BLaER1 (cell line): ENCODE measurements around the gene RUSF1.

Source experiments
- H3K27ac ChIP-seq: shearing (Covaris generic); formaldehyde crosslinking; 2 replicates; pipeline ENCODE4 v1.8.1; 2022
- H3K27me3 ChIP-seq: shearing (Covaris generic); formaldehyde crosslinking; 2 replicates; pipeline ENCODE4 v1.8.1; 2022
- H3K36me3 ChIP-seq: shearing (Covaris generic); formaldehyde crosslinking; 2 replicates; pipeline ENCODE4 v1.8.1; 2022
- H3K4me1 ChIP-seq: shearing (Covaris generic); formaldehyde crosslinking; 2 replicates; pipeline ENCODE4 v1.8.1; 2022
- H3K4me2 ChIP-seq: shearing (Covaris generic); formaldehyde crosslinking; 2 replicates; pipeline ENCODE4 v1.8.1; 2022
- H3K4me3 ChIP-seq: shearing (Covaris generic); formaldehyde crosslinking; 2 replicates; pipeline ENCODE4 v1.8.1; 2022
- H3K9ac ChIP-seq: shearing (Covaris generic); formaldehyde crosslinking; 2 replicates; pipeline ENCODE4 v1.8.1; 2022
- H3K9me3 ChIP-seq: shearing (Covaris generic); formaldehyde crosslinking; 2 replicates; pipeline ENCODE4 v1.8.1; 2022
- H4K20me1 ChIP-seq: shearing (Covaris generic); formaldehyde crosslinking; 2 replicates; pipeline ENCODE4 v1.8.1; 2022
- Cebpa-rat ChIP-seq: shearing (Covaris generic); IDR thresholded peaks from 2 replicates; pipeline ENCODE4 v1.8.1; 2022

Gene RUSF1

DNA sequence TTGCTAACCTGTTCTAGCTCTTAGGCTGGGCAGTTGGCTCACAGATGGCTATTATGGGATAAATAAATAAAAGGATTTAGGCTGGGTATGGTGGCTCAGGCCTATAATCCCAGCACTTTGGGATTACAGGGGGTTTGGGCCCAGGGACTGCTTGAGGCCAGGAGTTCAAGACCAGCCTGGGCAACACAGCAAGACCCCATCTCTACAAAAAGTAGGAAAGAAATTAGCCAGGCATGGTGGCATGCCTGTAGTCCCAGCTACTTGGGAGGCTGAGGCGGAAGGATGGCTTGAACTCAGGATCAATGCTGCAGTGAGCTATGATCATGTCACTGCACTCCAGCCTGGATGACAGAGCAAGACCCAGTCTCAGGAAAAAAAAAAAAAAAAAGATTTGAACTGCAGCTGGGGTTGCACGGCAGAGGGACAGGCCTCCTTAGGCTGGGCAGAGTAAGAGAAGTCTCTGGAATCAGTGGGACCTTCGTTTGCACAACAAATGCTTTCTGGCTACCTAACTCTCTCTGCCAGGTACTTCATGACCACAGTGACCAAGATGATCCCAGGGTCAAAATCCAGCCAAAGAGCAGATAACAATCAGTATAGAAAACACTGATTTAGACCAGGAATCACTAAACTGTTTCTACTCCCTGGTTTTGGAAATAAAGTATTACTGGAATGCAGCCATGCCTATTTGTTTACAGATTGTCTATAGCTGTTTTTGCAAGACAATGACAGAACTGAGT, 6.8 kb downstream of the RUSF1 start:
- no peaks in the 10 kb centered on the region for H4K20me1 ChIP-seq
- H3K27me3 ChIP-seq: no peaks in the 10 kb centered on the region
- H3K36me3 ChIP-seq: peaks cover 63% of the 10 kb centered on the region
- no peak overlapping the region for H3K9ac ChIP-seq
- H3K4me1 ChIP-seq: peaks cover 45% of the 10 kb centered on the region
- no peak for TF ChIP-seq Cebpa-rat
- H3K4me3 ChIP-seq: no peak overlapping the region
- H3K27ac ChIP-seq: no peak overlapping the region
- no peaks in the 10 kb centered on the region for H3K9me3 ChIP-seq
- no peak overlapping the region for H3K4me2 ChIP-seq

DNA sequence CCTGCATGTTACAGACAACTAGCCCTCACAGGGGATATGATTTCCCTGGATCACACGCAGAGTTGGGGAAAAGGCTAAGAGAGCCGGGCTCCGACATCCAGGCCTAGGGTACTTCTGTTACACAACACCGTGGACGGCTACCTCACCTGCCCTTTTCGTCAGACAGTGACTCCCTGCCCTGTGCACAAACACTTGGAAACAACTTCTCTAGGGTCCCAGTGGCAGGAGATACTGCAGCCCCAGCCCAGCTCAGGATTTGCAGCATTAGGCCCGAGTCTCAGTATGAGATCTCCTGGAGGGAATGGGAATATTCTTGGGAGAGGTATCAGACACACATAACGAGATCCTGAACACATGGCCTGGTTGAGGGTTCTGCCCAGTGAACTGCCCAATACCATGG, 8.3 kb downstream of the RUSF1 start:
- Histone ChIP-seq H3K9me3 (no peaks in the 10 kb centered on the region), H3K36me3 (peaks cover 76% of the 10 kb centered on the region), H3K9ac (no peak overlapping the region), H3K27ac (no peak overlapping the region), H3K4me2 (no peak overlapping the region), H4K20me1 (no peaks in the 10 kb centered on the region), H3K4me3 (no peak overlapping the region), H3K27me3 (no peaks in the 10 kb centered on the region), H3K4me1 (peaks cover 36% of the 10 kb centered on the region)
- TF ChIP-seq Cebpa-rat: no peak

DNA sequence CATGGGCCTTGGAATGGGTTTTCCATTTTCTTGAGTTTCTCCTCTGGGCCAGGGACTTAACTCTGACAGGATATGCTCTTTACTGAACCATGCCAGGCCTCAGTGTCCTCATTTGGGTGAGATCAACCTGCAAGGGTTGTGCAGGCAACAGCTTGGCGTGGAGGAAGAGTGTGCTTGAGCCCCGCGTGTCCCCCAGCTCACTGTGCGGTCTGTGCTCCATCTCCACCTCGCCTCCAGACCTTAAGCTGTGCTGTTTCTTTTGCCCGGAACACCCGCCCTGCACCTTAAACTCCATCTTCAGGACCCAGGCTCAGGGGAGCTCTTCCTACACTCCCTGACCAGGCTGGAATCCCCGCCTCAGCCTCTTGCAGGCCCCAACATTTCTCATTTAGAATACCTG, 9.7 kb downstream of the RUSF1 start:
- no peaks in the 10 kb centered on the region for H3K27me3 ChIP-seq
- no peak overlapping the region for H3K4me2 ChIP-seq
- no peaks in the 10 kb centered on the region for H3K9me3 ChIP-seq
- no peaks in the 10 kb centered on the region for H4K20me1 ChIP-seq
- no peak overlapping the region for H3K27ac ChIP-seq
- H3K4me3 ChIP-seq: no peak overlapping the region
- H3K36me3 ChIP-seq: peaks cover 90% of the 10 kb centered on the region
- peaks cover 22% of the 10 kb centered on the region for H3K4me1 ChIP-seq
- no peak for TF ChIP-seq Cebpa-rat
- no peak overlapping the region for H3K9ac ChIP-seq

DNA sequence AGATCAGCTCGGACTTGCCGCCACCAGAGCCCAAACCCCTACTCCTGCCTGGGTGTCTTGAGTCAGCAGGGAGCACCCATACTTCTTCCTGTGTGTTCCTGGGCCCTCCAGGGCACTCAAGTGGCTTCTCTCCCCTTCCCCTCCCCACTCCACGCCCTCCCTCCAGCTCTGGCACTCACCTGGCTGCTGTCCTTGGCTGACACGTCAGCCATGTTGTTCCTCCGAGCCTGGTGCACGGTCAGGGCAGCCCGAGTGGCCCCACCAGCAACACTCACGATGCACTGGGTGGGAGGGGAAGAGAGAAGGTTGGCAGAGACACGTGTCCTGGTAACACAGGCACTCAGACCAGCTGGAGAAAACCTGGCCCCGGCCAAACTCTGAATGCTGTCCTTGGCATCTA, 11.5 kb downstream of the RUSF1 start:
- no peak overlapping the region for H3K4me2 ChIP-seq
- no peaks in the 10 kb centered on the region for H3K27me3 ChIP-seq
- H3K27ac ChIP-seq: no peak overlapping the region
- no peaks in the 10 kb centered on the region for H4K20me1 ChIP-seq
- no peak overlapping the region for H3K9ac ChIP-seq
- H3K4me3 ChIP-seq: no peak overlapping the region
- H3K9me3 ChIP-seq: no peaks in the 10 kb centered on the region
- H3K36me3 ChIP-seq: peaks cover 99% of the 10 kb centered on the region
- 0 out of 2 replicates have a peak, but pooled peaks cover 6% of the 10 kb centered on the region for H3K4me1 ChIP-seq
- no peak for TF ChIP-seq Cebpa-rat

DNA sequence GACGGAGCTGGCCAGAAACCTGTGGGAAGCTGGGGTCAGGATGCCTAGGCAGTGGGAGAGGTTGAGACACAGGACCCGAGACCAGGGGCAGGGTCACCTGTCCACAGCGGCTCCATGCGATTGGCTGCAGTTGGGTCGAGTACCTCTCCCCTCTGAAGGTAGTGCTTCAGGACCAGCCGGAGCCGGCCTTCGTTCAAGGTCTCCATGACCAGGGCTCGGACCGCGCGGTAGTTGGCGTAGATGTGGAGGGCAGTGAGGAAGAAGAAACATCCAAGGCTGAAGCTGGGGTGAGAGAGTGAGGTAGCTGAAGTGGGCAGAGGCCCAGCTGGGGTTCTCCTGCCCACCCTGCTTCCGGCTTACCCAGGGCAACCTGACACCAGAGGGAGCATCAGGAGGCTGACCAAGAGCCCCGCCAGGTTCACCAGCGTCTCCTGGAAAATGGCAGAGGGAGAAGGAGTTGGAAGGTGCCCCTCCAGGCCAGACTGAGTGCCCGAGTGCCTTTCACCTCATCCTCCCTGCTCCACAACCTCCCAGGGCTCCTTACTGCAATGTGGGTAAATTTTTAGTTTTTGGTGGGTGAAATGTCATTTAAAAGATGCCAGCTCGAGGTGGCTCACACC, 14.6 kb downstream of the RUSF1 start:
- H3K9ac ChIP-seq: no peak overlapping the region

DNA sequence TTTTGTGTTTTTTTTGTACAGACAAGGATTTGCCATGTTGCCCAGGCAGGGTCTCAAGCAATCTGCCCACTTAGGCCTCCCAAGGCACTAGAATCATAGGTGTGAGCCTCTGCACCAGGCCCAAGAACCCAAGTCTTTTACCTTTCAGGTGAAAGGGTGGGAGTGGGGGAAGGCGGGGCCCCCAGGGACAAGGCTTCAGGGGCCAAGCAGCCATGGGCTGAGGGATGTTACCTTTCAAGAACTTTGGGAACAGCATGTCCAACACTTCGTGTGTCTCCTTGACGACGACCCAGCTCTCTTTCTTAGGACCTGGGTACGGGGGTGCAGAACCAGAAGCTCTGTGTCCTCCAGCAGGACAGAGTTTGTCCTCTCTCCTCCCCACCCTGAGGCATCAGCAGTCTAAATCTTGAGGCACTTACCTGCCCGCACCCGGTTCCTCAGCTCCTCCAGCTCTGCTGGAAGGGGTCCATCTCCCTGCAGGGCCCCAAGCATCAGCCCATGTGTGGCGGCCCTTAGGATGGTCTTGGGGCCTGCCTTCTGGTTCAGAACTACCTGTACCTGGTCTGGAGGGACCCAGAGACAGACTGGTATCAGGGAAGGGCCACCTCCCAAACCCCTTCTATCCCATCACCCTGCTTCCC, 16.3 kb downstream of the RUSF1 start:
- Histone ChIP-seq H3K27me3 (peaks cover 7% of the 10 kb centered on the region; the same call in 1 of the 2 replicates), H3K4me2 (no peak overlapping the region), H3K9ac (no peak overlapping the region), H3K36me3 (peaks cover 86% of the 10 kb centered on the region), H4K20me1 (peaks cover 10% of the 10 kb centered on the region; the same call in 1 of the 2 replicates), H3K27ac (no peak overlapping the region), H3K4me3 (no peak overlapping the region), H3K9me3 (no peaks in the 10 kb centered on the region), H3K4me1 (peaks cover 35% of the 10 kb centered on the region)
- no peak for TF ChIP-seq Cebpa-rat

More for the DNA sequence above, 14.6 kb downstream of the RUSF1 start:
- Histone ChIP-seq H3K27me3 (no peaks in the 10 kb centered on the region), H3K4me2 (no peak overlapping the region), H3K9me3 (no peaks in the 10 kb centered on the region), H3K4me3 (no peak overlapping the region), H3K27ac (no peak overlapping the region), H3K4me1 (peaks cover 21% of the 10 kb centered on the region), H4K20me1 (peaks cover 6% of the 10 kb centered on the region; the same call in 1 of the 2 replicates), H3K36me3 (peaks cover 99% of the 10 kb centered on the region)
- no peak for TF ChIP-seq Cebpa-rat

DNA sequence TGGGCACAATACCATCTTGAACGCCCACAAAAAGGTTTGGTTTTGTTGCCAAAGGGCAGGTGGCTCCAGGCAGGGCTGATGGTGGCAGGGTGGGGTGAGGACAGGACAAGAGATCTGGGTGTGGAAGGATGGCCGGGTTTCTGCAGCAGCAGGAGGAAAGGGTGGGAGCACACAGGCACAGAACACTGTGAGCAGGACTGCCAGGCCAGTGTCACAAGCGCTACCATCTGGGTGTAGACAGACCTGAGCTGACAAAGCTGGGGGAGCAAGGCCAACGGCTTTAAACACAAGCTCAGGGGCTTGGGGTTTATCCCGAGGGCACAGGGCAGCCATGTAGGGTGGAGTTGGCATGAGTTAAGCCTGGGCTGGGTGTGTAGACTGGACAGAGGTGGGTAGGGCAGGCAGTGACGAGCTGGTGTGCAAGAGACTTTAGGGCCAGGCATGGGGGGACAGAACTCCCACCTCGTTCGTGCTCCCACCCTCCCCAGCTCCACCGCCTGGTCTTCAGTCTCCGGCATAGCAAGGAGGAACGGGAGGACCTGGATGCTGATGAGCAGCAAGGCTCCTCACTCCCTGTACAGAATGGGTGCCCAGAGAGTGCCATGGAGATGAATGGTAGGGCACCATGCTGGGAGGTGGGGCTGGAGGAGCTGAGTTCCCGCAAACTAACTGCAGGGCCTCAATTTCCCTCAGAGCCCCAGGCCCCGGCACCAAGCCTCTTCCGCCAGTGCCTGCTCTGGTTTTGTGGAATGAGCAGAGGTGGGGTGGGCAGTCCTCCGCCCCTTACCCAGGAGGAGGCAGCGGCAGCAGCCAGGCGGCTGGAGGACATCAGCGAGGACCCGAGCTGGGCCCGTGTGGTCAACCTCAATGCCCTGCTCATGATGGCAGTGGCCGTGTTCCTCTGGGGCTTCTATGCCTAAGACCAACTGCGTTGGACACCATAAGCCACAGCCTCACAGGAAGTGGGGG, 18.3 kb downstream of the RUSF1 start:
- peaks cover 10% of the 10 kb centered on the region; the same call in 1 of the 2 replicates for H4K20me1 ChIP-seq
- no peak overlapping the region for H3K27ac ChIP-seq
- 0 out of 2 replicates have a peak overlapping the region, but pooled peaks have one; percentile 6 for H3K9ac ChIP-seq
- no peaks in the 10 kb centered on the region for H3K9me3 ChIP-seq
- 0 out of 2 replicates have a peak overlapping the region, but pooled peaks have one; percentile 24 for H3K4me2 ChIP-seq
- no peak overlapping the region for H3K4me3 ChIP-seq
- peaks cover 66% of the 10 kb centered on the region for H3K36me3 ChIP-seq
- peaks cover 42% of the 10 kb centered on the region for H3K4me1 ChIP-seq
- no peak for TF ChIP-seq Cebpa-rat
- peaks cover 12% of the 10 kb centered on the region; the same call in 1 of the 2 replicates for H3K27me3 ChIP-seq

DNA sequence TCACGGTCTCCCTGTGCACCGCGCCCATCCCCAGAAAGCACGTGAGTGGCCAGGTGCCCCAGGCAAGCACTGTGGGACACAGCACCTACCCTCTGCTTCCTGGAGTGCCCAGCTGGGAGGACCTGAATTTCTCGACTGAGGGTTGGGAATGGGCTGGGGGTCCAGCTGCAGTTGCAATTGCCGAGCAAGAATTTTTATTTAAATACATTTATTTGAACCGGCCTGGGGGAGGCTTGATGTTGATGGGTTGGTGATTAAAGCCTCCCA, 19.0 kb downstream of the RUSF1 start:
- no peak overlapping the region for H3K27ac ChIP-seq
- H3K4me3 ChIP-seq: no peak overlapping the region
- H3K4me2 ChIP-seq: no peak overlapping the region
- H4K20me1 ChIP-seq: peaks cover 10% of the 10 kb centered on the region; the same call in 1 of the 2 replicates
- no peaks in the 10 kb centered on the region for H3K9me3 ChIP-seq
- peaks cover 59% of the 10 kb centered on the region for H3K36me3 ChIP-seq
- TF ChIP-seq Cebpa-rat: no peak
- peaks cover 46% of the 10 kb centered on the region for H3K4me1 ChIP-seq
- peaks cover 12% of the 10 kb centered on the region; the same call in 1 of the 2 replicates for H3K27me3 ChIP-seq
- no peak overlapping the region for H3K9ac ChIP-seq
